ENCODE measurements around the gene B4GALT2.

DNA sequence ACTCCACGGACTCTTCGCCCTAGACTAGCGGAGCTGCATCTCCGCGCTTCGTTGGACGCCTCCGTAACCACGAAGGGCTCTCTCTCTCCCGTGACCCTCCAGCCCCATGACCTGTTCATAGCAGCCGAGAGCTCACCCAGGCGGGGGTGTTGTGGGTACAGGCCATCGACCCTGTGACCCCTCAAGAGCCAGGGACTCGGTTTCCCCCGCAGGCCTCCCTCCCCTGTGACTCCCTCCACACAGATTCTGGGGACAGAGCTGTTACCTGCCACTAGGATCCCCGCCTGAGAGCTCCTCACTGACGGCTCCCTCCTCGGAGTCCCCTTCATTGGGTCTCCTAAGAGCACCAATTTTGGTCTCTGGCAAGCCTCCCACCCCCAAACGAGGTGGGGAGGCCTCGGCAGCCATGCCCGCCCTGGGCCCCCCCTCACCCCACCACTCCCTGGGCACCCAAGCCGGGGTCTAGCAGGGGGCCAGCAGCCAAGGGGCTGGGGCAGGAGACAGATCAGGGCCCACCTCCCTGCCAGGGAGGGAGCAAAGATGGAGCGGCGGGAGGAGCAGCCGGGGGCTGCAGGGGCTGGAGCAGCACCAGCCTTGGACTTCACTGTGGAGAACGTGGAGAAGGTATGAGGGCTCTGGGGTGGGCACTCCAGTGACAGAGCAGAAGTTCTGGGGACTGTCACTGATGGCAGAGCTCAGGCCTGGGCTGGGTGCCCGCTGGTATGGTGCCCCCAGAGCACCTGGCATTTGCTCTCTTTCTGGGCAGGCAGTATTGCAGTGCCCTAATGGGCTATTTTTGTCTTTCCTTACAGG lies 31.7 kb upstream of the B4GALT2 start:
- TF ChIP-seq, protein P1, sequence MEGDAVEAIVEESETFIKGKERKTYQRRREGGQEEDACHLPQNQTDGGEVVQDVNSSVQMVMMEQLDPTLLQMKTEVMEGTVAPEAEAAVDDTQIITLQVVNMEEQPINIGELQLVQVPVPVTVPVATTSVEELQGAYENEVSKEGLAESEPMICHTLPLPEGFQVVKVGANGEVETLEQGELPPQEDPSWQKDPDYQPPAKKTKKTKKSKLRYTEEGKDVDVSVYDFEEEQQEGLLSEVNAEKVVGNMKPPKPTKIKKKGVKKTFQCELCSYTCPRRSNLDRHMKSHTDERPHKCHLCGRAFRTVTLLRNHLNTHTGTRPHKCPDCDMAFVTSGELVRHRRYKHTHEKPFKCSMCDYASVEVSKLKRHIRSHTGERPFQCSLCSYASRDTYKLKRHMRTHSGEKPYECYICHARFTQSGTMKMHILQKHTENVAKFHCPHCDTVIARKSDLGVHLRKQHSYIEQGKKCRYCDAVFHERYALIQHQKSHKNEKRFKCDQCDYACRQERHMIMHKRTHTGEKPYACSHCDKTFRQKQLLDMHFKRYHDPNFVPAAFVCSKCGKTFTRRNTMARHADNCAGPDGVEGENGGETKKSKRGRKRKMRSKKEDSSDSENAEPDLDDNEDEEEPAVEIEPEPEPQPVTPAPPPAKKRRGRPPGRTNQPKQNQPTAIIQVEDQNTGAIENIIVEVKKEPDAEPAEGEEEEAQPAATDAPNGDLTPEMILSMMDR (conservative IDR thresholded peaks at IDR 0.05), result no peak
- no peak for TF ChIP-seq EZH2 (IDR thresholded peaks at IDR 0.05; ENCODE audit: low read depth)
